ENCODE data around the gene CCDC201. TPM values are rescaled to one million over a fixed set of nuclear protein-coding genes. Genes with fewer than 3 reads are reported as not detected.

Gene CCDC201
- total RNA-seq, 1 donor from 2014 or later, result not detected

GRCh38 chr7:45893374-45893995 lies 20.6 kb upstream of the CCDC201 start:
- no peak for DNase-seq (ENCODE audit: low read depth in 2 of 2)

GRCh38 chr7:45892407-45893035 lies 19.6 kb upstream of the CCDC201 start:
- no peak for DNase-seq (ENCODE audit: low read depth in 2 of 2)

- DNase-seq (ENCODE audit: low read depth in 2 of 2), result no peak
These were observed 18.9 kb upstream of the CCDC201 start for GRCh38 chr7:45891462-45892402.

GRCh38 chr7:45890902-45891461 lies 18.1 kb upstream of the CCDC201 start:
- peak; percentile 48 to 58 for DNase-seq (ENCODE audit: low read depth in 2 of 2)

- no peak for DNase-seq (ENCODE audit: low read depth in 2 of 2)
These were observed 17.4 kb upstream of the CCDC201 start for GRCh38 chr7:45890125-45890901.

- DNase-seq (ENCODE audit: low read depth in 2 of 2), result peak in 1 of 2 donors; percentile 13
These were observed 16.6 kb upstream of the CCDC201 start for GRCh38 chr7:45889367-45890067.

- DNase-seq (ENCODE audit: low read depth in 2 of 2), result no peak
These were observed 16.1 kb upstream of the CCDC201 start for GRCh38 chr7:45888993-45889366.

- DNase-seq (ENCODE audit: low read depth in 2 of 2), result peak; percentile 34 to 49
These were observed 15.5 kb upstream of the CCDC201 start, which contains the start of gene IGFBP1 for GRCh38 chr7:45888185-45888992. Gene IGFBP1 (plus strand): TSS chr7:45888488. CDS start chr7:45888653, 165 bp downstream.

GRCh38 chr7:45886931-45887667 lies 14.2 kb upstream of the CCDC201 start:
- DNase-seq (ENCODE audit: low read depth in 2 of 2), result no peak

- DNase-seq (ENCODE audit: low read depth in 2 of 2), result peak in 1 of 2 donors; percentile 11
These were observed 12.5 kb upstream of the CCDC201 start for GRCh38 chr7:45885264-45885882.

GRCh38 chr7:45884136-45884535 lies 11.3 kb upstream of the CCDC201 start:
- DNase-seq (ENCODE audit: low read depth in 2 of 2), result no peak

- DNase-seq (ENCODE audit: low read depth in 2 of 2), result no peak
These were observed 9.6 kb upstream of the CCDC201 start for GRCh38 chr7:45882465-45882810.

GRCh38 chr7:45881759-45882464 lies 9.0 kb upstream of the CCDC201 start:
- DNase-seq (ENCODE audit: low read depth in 2 of 2), result peak; percentile 20 to 86

GRCh38 chr7:45881280-45881758 lies 8.4 kb upstream of the CCDC201 start:
- no peak for DNase-seq (ENCODE audit: low read depth in 2 of 2)

GRCh38 chr7:45880433-45880860 lies 7.6 kb upstream of the CCDC201 start:
- DNase-seq (ENCODE audit: low read depth in 2 of 2), result no peak

GRCh38 chr7:45878457-45879144 lies 5.7 kb upstream of the CCDC201 start:
- DNase-seq (ENCODE audit: low read depth in 2 of 2), result no peak

GRCh38 chr7:45876519-45876918 lies 3.6 kb upstream of the CCDC201 start:
- no peak for DNase-seq (ENCODE audit: low read depth in 2 of 2)

Measured in lung microvascular endothelial cell (primary cell).